Dermis blood vessel endothelial cell (primary cell): Measurements from ENCODE around the gene LCE3E. TPM values are rescaled to one million over a fixed set of nuclear protein-coding genes. Genes with fewer than 3 reads are reported as not detected.
"Not testable (repeated sequence)": the region's sequence is repeated elsewhere in the genome, so short reads cannot be mapped to it uniquely, and the experiment has no call there.

ENCODE experiments used
- DNase-seq: peaks from one replicate; pipeline ENCODE4 v3.0.0; 2010
- total RNA-seq: library from RNA; depleted of rRNA; stranded (reverse); fragments of >200 nt; gene quantifications from 2 replicates; pipeline ENCODE4 v1.2.3, GENCODE V29; 2014

Gene LCE3E, protein sequence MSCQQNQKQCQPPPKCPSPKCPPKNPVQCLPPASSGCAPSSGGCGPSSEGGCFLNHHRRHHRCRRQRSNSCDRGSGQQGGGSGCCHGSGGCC
- not detected in 2 replicates for total RNA-seq

DNA sequence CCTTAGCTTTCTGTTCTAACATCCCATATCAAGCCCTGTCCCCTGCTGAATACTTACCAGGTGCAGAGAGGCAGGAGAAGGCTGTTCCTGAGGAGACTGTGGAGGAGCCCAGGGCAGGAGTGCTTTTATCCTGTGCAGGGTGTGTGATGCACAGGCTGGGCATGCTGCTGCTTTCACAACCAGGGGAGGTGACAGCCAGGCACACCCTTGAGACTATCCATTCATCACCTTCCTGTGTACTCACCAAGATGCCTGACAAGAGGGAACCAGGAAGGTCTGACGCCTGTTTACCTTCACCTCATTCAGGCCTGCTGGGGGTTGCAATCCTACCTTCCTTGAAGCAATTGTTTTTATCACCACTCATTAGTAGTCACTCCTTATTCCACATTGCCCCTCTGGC, at the start of gene LCE3E:
Gene LCE3E (minus strand): TSS at position 100 of the 400 bp plus-strand sequence. CDS start 572 bp downstream, outside the sequence.
- DNase-seq, result no peak

DNA sequence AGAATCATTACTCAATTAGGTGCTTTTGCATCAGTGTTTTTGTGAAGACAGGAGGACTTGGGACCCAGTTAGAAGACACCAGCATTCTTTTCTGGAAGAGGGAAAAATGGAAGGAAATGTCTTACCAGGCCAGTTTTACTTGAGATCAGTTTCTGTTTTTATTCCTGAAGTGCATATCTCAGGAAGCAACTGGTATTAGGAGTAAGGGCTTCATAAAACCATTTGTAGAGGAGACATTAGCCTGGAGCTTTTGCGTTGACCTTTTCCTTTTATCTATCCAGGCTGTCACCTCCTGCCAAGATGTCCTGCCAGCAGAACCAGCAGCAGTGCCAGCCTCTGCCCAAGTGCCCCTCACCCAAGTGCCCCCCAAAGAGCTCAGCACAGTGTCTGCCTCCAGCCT, 46.9 kb upstream of the LCE3E start, which contains the start of gene LCE3B:
Gene LCE3B (plus strand): TSS at position 301 of the 400 bp plus-strand sequence. CDS start 0 bp downstream, at position 301.
- no peak for DNase-seq

DNA sequence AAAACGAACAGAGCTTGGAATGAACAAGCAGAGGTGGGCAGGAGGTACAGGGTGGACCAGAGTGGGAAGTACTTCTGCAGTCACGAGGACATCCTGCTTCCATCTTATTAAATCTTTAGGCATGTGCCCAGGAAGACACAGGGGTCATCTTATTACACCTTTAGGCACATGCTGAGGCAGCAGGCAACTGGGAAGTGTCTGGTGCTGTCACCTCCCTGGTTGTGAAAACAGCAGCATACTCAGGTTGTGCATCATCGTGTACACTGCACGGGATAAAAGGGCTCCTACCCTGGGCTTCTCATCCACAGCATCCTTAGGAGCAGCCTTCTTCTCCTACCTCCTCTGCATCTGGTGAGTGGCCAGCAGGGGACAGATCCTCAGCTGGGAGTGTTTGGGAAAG, 33.4 kb upstream of the LCE3E start, which contains the start of gene LCE3C:
Gene LCE3C (plus strand): TSS at position 301 of the 400 bp plus-strand sequence. CDS start 498 bp downstream, outside the sequence.
- DNase-seq, result no peak

DNA sequence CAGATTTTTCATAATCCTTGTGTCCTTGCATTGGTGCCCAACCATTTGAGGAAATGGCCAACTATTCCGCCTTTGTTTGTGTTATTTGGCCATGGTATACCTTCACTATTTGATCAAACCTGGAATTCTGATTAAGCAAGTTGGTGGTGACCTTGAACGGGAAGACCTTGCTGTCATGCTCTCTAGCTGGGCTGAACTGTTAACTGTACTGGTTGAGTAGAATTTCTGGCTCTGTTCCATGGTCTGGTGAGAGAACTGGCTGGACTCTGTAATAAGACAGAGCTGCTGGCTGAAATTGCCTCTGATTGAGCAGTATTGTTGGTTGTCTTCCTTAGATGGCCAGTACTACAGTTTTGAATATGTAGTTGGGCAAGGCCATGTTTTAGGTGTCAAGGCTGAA, 30.4 kb upstream of the LCE3E start:
- no peak for DNase-seq

DNA sequence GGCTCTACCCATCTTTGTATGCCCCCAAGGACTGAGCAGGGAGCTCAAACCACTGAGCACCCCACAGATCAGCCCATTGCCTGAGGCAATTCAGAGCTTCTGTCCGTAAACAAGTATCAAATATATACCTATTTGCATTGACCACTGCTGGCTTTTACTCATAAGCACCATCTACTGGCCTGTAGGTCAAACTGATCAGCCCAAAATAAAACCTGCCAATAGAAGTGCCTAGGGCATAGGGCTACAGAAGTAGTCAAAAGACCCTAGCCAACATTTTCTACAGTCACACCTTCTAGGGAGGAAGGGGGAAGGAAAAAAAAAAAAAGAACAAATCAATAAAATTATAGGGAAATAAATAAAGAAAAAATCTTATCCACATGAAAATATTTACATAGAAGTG, 19.0 kb upstream of the LCE3E start:
- DNase-seq, result no peak

DNA sequence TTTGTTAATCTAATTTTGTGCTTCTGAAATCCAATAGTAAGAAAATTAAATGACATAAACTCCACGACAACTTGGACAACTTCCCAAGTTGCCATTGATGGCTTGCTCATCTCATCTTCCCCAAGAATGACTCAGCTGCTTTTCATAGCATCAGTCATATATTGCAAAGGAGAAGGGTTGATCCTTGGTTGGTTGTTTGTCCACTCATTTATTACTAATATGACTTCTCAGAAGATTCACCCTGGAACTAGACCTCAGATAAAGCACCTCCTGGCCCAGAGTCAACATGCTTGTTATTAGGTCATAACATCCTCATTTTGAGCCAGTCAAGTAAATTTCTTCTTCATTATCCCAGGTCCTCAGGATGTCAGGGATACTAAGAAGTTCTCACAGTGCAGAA, 16.1 kb upstream of the LCE3E start:
- DNase-seq, result no peak

DNA sequence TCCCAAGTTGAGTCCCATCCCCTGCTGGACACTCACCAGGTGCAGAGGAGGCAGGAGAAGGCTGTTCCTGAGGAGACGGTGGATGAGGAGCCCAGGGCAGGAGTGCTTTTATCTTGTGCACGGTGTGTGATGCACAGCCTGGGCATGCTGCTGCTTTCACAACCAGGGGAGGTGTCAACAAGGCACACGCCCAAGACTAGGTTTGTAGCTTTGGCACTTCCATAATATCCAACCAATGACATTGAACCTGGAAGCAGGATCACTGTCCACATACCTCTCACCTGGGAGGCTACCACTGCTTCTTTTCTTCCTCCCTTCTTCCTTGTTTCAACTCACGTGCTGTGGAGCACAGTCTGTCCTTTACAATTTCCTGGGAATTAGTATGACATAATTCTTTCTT, 13.9 kb upstream of the LCE3E start, which contains the start of gene LCE3D:
Gene LCE3D (minus strand): TSS at position 84 of the 400 bp plus-strand sequence. CDS start 580 bp downstream, outside the sequence.
- no peak for DNase-seq

DNA sequence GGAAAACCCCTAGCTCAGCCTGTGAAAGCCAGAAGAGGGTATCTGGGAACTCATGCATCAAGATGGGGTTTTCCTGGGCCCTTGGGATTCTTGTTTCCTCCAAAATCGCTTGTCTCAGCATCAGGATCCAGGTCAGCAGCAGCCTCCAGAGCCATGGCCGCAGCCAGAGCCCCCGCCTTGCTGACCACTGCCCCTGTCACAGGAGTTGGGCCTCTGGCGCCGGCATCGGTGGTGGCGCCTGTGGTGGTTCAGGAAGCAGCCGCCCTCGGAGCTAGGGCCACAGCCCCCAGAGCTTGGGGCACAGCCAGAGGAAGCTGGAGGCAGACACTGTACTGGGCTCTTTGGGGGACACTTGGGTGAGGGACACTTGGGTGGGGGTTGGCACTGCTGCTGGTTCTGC, 12.9 kb upstream of the LCE3E start:
- DNase-seq, result not testable (repeated sequence)

DNA sequence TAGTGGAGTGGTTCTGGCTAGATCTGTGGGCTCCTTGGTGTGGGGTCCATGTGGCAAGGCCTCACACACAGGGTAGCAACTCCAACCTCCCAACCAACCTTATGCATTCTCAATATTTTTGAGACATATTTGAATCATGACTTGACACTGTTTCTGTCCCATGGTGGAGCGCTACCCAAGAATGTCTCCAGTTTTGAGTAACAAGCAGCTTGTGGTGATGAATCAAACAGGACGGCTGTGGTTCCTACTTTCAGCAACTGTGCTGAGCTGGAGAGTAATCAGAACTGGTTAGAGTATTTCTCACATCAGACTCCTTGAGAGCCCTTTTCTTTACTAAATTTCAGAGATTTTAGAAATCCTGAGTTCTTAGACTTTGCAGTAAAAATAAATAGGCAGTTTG, 10.6 kb upstream of the LCE3E start:
- no peak for DNase-seq

DNA sequence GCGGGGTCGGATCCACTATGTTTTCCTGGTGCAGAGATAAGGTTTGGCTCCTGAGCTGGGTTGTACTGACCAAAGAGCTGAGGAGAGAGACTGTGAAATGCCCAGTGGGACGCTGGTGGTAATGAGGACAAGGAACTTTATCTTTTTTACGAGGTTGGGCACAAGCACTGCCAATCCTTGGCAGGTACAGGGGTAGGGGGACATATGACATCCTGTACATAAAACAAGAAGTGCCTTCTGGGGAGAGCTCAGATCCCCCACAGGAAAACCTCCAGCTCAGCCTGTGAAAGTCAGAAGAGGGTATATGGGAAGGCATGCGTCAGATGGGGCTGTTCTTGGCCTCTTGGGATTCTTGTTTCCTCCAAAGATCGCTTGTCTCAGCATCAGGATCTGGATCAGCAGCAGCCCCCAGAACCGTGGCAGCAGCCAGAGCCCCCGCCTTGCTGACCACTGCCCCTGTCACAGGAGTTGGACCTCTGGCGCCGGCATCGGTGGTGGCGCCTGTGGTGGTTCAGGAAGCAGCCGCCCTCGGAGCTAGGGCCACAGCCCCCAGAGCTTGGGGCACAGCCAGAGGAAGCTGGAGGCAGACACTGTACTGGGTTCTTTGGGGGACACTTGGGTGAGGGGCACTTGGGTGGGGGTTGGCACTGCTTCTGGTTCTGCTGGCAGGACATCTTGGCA, 905 bp downstream of the LCE3E start:
- DNase-seq, result no peak

DNA sequence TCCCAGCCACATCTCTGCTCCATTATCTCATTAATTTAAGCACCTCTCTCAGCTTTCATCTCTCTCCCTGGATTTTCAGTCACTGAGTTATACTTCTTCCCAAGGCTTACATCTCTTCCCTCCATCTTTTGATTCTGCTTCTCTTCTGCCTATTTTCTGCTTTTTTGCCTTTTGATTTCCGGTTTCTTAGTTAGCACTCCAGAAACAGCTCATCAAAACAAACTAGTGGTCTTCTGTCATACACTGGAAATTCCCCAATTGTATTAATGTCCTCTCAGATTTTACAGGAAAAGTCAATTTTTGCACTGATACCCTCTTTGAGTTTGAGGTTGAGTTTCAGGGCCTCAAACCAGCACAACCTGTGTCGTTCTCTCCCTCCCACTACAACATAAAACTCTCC, 1.5 kb downstream of the LCE3E start:
- DNase-seq, result no peak

DNA sequence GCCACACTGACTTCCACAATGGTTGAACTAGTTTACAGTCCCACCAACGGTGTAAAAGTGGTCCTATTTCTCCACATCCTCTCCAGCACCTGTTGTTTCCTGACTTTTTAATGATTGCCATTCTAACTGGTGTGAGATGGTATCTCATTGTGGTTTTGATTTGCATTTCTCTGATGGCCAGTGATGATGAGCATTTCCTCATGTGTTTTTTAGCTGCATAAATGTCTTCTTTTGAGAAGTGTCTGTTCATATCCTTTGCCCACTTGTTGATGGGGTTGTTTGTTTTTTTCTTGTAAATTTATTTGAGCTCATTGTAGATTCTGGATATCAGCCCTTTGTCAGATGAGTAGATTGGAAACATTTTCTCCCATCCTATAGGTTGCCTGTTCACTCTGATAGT, 18.2 kb downstream of the LCE3E start:
- DNase-seq, result not testable (repeated sequence)

DNA sequence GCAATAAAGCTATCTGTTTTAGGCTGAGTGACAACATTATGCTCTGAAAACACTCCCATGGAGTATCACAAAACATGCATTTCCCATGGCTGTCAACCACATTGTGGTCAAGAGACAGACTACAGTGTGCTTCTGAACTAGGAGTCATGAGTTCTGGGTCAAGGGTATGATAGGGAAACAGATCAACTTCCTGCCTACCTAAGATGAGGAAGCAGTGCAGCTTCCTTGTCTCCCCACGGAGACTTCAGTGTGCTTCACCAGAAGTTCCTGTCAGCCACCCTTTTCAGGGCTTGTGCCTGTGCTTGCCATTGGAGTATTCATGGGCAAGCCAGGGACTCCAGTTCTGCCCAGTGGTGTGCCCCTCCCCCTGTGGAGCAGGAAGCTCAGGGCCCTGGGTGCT, 19.9 kb downstream of the LCE3E start:
- no peak for DNase-seq

DNA sequence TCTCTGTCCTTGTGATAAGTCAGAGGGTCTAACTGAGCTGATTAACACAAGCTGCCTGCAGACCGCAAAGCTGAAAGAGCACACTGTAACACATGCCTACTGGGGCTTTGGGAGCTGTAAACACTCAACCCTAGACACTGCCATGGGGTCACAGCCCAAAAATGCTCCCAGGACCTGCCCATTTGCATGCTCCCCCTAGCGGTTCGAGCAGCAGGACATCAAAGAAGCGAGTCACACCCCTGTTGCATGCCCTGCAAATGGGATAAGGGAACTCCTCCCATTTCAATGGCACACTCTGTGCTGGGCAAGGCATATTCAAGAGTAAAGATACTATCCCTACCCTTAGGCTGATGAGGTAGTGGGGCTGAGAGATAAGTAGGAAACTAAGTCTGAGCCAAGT, 22.8 kb downstream of the LCE3E start:
- DNase-seq, result peak; percentile 7

DNA sequence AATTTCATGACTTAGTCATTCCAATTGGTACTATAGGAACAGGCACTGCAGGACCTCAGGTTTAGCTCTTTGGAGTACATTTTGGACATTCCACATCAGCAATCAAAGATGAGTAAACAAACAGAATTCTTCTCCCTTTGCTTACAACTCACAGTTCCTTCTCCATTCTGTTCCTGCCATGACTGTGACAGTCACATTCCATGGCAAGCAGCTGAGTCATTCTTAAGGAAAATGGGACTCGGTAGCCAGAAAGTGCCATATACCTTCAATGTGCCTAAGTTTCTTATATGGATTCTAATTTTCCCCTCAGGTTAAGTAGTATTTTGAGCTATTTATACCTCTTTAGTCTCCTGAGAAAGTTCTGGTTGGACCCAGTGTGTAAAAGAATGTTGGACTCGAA, 26.7 kb downstream of the LCE3E start:
- no peak for DNase-seq

DNA sequence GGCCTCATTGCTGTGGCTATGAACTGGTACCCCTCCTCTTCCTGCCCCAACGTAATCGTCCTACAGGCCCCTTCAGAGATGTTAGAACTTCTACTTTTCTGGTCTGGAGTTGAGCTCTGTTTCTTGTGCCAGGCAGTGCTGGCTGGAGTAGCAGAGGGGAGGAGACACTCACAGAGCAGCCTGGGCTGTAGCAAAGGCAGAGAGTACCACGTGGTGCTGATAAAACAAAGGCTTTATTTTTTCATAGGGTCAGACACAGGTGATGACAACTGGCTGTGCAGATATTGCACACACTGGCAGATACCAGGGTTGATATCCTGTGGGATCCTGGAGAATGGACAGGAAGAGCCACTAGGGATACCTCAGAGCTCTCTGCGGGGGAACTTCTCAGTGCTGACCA, 29.1 kb downstream of the LCE3E start:
- no peak for DNase-seq

DNA sequence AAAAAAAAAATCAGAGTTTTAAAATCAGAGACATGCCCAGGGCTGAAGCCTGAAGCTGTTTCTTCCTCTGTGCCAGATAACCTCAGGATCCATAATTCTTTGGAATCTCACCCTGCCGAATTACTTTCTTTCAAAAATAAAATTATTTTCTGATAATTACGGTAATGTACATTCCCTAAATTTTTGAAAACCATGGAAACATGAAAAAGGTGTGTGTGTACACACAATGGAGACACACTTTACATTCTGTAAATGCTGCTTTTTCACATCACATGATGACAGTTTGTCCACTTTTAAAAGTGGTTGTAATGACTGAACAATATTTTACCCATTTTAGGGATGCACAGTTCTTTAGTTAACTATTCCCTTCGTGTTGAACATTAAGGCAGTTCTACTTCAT, 30.8 kb downstream of the LCE3E start:
- DNase-seq, result no peak

DNA sequence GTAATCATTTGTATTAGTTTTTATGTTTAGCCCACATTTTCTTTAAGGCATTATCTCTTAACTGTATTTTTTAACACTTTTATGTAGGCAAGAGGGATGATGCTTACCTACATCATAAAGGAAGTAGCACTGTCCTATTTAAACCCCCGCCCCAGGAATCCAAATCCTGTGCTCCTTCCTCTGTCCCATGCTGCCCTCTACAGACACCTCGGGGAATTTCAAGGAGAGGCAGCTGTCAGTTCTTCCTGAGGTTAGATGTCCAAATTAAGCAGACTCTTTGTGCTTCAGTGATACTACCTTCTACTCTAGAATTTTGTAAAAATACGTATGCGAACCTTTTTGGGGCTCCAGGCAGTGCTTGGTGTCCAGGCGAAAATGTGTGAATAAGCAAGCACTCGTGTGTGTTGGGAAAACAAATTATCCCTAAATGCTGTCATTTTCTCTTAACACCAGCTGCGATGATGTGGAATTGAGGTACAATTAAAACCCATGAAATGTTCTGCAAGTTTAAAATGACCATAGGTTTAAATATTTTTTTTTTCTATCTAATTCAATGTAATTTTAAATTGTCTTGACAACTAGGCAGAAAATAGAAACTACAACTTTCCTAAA, 33.1 kb downstream of the LCE3E start:
- peak; percentile 72 for DNase-seq

DNA sequence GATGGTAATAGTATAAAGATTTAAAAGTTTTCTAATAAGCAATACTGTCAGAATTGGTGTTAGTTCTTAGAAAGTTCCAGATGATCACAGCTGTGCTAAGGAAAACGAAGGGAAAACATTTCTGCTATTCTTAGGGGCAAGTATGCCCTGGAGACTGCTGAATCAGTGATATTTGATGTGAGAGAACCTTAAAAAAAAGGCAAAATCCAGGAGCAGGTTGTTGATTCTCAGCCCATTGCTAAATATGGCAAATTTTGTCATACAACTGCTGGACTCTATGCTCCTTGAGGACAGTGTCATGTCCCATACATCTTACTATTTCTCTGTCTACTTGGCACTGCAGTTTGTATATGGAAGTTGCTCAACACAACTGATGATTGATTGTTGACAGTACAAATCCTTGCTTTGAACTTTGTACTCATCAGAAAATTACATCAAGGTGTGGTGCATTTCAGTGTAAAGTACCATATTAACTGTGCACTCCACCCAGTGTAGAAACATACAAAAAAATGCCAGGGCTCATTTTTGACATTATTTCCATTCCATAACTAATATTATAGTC, 41.4 kb downstream of the LCE3E start:
- DNase-seq, result no peak

DNA sequence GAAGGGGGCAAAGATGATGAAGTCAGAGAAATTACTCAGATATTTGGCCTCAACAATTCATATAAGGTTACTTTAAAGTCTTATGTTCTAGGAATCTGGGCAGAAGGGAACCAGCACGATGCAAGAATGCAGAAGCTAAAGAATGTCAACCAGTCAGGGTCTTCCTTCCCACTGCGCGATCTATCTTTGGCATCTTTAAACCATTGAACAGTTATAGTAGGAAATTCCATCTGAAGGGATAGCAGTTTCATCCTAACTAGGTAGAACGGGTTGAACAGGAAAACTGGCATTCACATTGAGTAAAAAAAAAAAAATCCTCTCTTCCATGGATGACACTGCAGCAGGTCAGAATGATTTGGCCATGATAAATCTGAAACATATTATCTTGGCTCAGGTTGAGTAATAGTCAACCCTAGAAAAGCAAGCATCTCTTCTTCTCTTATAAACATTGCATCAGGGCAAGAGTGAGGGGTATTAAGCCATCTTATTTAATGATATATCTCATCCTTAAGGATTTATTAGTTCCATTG, 46.0 kb downstream of the LCE3E start:
- DNase-seq, result no peak

DNA sequence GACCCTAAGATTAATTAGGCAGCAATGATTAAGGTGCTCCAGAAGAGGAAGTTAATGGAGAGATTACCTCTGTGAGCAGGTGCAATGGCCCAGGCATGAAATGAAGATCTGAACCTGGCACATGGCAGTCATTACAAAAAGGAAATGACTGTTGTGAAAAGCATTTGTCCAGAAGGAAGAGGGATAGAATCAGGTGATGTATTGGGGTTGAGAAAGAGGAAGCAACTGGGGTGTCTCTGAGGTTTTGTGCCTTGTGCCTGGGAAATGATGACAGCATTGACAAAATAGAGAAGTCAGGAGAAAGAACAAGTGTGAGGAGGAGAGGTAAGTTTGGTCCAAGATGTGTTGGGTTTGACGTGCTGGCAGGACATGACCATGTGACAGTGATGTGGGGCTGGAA, 46.7 kb downstream of the LCE3E start:
- no peak for DNase-seq

DNA sequence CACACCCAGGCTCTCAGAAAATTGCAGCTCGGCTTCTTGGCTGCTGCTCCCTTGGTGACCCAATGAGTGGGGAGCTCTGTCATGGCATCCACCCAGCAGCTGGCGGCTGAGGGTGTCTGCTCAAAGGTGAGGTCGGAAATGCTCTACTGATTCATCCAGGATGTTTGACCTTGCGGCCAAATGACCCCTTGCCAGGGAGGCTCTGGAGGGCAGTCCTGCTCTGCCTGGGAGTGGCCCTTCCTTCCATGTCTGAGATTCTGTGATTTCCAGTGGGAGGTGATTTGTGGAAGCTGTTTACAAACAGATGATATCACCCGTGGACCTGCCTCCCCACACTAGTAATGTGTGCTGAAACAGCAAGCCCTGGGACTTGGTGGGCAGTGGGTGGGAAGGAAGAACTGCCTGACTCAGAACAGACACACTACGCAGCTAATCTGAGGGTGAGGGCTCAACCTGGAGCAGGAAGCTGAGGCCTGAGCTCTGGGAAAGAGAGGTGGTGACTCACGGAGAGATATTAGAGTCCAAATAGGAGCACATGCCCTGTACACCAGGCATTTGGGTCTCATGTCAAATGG, 49.3 kb downstream of the LCE3E start:
- peak; percentile 52 for DNase-seq

DNA sequence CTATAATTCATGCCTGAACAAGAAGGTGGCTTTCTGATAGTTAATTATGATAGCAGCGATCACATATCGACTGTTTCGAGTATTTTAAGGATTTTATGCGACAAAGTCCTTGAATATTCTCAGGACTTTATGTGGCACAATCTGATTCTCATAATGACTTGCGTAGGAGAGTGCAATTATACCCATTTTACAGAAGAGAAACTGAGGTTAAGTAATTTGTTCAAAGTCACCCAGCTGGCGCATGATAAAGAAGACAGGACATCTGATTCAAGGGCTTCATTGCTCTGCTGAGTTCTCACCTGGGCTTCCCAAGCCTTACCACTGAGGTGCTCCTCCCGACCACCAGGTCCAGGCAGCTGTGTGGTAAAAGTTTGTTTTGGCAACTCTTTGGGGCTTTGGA, 50.5 kb downstream of the LCE3E start:
- DNase-seq, result no peak
